Erythroblast (primary cell): ENCODE data around the gene PLEKHN1.

Experiments used
- GATA1 ChIP-seq: IDR thresholded peaks from 2 replicates; pipeline ENCODE4 v1.6.1; 2011; ENCODE audit warnings: low read depth, mild to moderate bottlenecking, control low read depth, low read length, moderate library complexity
- POLR2A ChIP-seq: IDR thresholded peaks from 2 replicates; pipeline ENCODE4 v1.6.1; 2011; ENCODE audit warnings: mild to moderate bottlenecking, low read length

- TF ChIP-seq POLR2A (no peak), GATA1 (no peak)
Observed at GRCh38 chr1:998745-998994, 32.4 kb downstream of the PLEKHN1 start.
